GM19395 (cell line): ENCODE data around the gene B3GNT5.
A peak's percentile ranks its signal among the peaks of the same experiment; 100 is the strongest.

Source experiments
- ATAC-seq: cut with Tn5 transposase; IDR thresholded peaks from one replicate; pipeline ENCODE4 v1.9.1; 2021; ENCODE audit warnings: mild to moderate bottlenecking, moderate library complexity; ENCODE audit not compliant: unreplicated experiment

B3GNT5 gene

DNA sequence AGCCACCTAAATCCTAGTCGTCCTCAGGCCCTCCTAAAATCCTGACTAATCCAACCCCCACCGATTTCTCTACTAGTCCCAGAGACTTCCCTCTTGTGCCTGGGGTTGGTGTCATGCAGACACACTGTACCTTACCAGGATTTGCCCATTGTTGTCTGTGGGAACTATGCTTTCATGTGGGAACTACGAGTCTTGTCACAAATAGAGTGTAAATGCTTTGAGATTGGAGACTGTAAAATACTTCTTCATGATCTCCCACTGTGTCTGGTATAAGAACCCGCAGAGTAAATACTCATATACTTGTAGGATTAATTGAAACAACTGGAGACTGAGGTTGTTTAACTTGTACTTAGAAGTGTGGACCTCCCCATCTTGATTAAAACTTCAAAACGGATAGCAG lies 11.2 kb downstream of the B3GNT5 start:
- ATAC-seq, result no peak

DNA sequence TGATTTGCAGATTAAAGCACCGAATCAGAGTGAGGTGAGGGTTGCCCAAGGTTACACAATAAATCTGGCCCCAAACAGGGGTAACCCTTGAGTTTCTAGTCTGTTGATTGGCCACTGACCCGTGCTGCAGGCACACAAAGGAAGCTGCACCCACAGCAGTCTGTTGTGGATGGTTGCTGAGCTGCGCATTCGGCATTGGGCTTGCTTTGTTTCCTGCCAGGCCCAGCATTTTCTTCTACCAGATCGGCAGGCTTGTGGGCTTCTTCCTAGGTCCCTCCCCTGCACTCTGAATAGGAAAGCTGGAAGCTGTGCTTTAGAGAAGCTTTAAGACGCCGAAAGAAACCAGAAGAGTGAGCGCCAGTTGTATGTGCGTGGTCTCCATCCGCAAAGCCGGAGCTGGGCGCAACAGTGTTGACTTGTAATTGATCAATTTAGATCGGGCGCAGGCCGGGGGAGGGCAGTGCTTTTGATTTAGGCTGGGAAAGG lies 12.1 kb downstream of the B3GNT5 start:
- no peak for ATAC-seq

GRCh38 chr3:183265834-183266417 lies 12.9 kb downstream of the B3GNT5 start:
- no peak for ATAC-seq

GRCh38 chr3:183266454-183266853 lies 13.4 kb downstream of the B3GNT5 start:
- ATAC-seq, result no peak

DNA sequence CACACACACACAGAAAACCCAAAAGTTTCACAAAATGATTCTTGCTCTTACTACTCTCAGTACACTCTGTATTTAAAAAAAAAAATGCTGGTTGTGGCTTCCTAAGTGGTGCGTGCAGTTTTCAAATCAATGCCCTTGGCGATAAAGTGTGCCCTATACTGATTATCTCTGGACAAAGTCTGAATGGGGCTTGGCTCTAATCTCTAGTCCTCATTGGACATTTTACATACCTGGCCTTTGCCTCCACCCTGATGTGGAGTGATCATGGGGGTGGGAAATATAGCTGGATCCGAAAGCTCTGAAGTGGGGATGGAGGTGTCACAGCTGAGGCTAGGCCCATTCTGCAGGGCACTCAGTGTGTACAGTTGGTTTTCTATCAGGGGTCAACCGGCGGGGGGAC lies 14.1 kb downstream of the B3GNT5 start:
- no peak for ATAC-seq

- no peak for ATAC-seq
Measured at GRCh38 chr3:183268366-183268765, 15.3 kb downstream of the B3GNT5 start.

DNA sequence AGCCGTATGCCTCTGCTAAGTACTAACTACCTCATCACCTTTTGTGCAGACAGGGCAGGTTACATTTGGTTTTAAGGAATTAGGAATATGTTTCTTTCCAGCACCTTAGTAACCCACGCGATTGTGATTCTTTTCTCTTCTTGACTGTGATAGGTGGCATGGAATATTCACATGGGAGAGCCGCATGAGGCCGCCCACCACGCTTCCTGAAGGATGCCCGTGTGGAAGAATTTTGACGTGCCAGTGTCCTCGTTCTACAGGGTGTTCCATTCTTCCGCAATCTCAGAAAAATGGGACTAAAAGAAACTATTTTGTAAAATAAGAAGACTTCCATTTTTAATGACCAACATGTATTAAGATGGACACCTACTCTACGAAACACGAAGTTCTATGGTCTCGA lies 16.3 kb downstream of the B3GNT5 start:
- no peak for ATAC-seq

DNA sequence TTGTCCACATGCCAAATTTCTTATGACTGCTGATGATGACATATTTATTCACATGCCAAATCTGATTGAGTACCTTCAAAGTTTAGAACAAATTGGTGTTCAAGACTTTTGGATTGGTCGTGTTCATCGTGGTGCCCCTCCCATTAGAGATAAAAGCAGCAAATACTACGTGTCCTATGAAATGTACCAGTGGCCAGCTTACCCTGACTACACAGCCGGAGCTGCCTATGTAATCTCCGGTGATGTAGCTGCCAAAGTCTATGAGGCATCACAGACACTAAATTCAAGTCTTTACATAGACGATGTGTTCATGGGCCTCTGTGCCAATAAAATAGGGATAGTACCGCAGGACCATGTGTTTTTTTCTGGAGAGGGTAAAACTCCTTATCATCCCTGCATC lies 17.3 kb downstream of the B3GNT5 start:
- no peak for ATAC-seq

- no peak for ATAC-seq
Measured at GRCh38 chr3:183272142-183272541, 19.1 kb downstream of the B3GNT5 start.

GRCh38 chr3:183272791-183273190 lies 19.7 kb downstream of the B3GNT5 start:
- ATAC-seq, result no peak

- no peak for ATAC-seq
Measured at GRCh38 chr3:183274609-183275008, 21.6 kb downstream of the B3GNT5 start.

DNA sequence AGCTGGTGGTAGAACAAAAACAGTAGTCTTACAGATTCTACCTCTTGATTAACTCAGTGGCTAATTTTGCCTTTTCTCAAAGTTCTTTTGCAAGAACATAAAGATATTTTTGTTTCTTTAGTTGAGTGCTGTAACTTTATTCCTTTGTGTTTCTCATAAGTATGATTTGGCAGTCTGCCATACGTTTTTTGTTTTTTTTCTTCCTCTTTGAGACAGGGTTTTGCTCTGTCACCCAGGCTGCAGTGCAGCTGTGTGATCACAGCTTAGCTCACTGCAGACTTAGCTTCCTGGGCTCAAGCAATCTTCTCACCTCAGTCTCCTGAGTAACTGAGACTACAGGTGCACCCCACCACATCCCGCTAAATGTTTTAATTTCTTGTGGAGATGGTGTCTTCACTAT lies 22.4 kb downstream of the B3GNT5 start:
- no peak for ATAC-seq

DNA sequence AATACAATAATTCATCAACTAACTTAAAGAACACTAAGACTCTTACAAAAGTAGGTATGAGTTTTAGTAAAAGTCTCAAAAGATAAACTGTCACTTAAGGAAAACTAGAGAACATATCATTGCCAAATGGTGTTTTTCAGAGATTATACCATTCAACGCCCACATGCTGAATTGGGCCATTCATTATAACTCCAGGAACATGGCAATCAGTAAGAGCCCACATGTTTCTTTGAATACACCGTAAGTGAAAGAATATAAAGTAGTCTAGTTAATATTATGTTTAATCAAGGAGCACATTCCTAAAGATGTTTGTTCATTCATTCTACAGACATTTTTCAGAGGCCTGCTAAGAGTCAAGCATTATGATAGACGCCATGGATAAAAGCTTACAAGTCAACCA lies 22.9 kb downstream of the B3GNT5 start:
- no peak for ATAC-seq

DNA sequence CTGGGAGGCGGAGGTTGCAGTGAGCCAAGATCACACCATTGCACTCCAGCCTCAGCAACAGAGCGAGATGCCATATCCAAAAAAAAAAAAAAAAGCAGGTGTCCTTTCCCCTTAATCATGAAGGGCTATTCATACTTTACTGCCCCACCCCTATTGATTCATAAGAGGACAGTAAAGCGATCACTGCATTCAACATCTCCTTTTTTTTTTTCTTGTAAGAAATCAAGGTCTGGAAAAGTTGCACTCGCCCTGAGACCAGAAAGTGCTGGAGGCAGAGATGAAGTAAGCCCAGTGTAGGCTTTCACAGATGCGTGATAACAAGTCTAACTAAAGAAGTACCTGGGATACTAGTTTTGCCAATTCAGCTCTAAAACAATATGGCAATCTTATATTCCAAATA lies 24.2 kb downstream of the B3GNT5 start:
- ATAC-seq, result no peak

DNA sequence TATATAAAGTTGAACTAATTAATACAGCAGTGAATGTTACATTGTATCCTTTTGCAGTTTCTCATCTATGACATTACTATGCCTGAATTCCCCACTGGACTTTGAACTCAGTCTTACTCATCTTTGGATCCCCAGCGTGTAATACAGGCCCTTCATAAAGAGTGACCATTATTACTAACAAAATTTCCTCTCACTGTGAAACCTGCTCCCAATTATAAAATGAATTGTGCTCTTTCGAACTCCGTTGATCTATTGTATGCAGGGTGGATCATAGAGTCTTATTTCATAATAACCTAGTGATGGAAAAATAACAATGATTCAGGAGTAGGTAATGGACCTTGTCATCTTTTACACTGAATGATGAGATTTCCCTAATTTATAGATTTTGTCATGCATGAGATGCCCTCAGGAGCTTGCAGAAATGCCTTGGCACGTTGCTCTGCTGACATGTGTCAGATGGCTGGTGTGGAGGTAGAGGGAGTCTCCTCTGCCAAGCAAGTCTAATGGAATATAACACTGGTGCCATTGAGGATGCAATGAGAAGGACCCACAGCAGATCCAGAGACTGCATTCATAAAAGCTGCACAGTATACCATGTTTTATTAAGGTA lies 25.5 kb downstream of the B3GNT5 start:
- no peak for ATAC-seq

DNA sequence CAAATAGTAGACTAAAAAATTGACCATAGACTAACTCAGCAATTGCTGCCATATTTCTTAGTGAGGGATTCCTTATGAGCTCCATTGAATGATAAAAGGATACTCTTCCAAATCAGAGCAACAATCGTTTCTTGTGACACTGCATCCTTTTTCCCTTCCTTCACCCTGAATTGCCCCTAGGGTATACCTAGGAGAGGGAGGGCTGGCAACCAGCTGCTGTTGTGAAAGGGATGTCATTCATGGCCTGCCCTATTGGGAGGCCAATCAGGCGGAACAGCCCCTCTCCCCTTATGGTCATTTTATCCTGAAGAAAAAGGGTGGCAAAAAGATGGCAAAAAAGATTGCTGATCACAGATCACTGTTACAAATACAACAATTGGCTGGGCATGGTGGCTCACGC lies 26.3 kb downstream of the B3GNT5 start:
- ATAC-seq, result no peak

DNA sequence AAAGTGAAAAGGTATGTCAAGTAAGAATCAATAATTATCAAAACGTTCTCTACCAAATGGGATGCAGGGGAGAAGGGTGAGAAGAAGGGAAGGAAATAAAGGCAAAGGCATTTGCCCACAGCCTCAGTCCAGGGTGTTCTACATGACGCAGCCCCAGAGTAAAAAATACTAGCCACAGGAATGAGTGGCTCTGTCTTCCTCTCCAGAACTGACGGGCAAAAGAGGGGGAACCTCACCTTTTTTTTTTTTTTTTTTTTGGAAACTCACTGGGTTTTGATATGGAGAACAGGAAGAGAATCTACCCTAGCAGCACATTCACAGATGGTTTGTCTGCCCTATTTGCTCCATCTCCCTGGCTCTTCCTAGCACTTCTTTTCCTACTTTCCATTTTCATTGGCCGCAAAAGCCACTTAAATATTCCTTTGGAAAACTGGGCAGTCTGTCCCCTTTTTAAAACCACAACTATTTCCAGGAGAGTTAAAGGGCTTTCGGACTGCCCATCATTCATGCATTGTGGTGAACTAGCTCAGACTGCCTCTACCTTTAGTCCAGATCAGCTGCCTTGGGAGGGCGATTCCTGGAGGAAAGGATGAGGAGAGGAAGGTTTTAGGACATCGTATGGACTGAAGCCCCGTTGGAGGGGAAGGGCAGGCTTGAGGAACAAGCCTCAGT lies 28.2 kb downstream of the B3GNT5 start:
- no peak for ATAC-seq

DNA sequence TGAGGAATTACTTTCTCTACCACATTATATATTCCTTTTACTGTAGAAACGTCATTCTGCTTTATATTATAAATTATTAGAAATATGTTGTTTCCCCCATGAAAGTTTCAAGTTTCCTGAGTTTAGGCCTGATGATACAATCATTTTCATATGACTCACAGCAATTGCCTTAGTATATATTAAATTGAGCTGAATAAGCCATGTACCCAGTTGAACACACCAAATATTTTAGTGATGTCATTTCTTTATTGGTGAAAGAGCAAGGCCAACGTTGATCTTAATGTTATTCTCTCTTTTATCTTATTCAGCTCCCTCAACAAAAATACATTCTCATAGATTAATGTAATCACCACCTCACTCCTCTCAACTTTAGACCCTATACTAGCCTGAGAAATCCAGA lies 30.8 kb downstream of the B3GNT5 start:
- ATAC-seq, result no peak

GRCh38 chr3:183284570-183284969 lies 31.5 kb downstream of the B3GNT5 start:
- ATAC-seq, result no peak

DNA sequence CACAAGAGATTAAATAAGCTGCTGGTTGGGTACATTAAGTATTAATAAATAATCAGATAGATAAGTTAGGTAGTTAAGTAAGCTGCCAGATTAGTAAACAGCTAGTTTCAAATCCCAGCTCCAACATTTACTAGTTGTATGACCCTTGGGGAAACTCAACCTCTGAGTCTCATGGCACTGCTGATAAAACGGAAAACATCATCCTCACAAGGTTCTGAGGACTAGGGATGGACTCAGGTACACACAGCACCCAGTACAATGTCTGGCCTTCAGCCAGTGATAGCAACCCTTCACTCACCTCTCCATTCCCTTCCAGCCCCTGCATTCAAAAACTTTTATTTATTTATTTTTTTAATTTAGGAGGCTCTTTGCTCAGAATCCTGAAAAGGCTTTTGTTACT lies 32.3 kb downstream of the B3GNT5 start:
- ATAC-seq, result no peak

DNA sequence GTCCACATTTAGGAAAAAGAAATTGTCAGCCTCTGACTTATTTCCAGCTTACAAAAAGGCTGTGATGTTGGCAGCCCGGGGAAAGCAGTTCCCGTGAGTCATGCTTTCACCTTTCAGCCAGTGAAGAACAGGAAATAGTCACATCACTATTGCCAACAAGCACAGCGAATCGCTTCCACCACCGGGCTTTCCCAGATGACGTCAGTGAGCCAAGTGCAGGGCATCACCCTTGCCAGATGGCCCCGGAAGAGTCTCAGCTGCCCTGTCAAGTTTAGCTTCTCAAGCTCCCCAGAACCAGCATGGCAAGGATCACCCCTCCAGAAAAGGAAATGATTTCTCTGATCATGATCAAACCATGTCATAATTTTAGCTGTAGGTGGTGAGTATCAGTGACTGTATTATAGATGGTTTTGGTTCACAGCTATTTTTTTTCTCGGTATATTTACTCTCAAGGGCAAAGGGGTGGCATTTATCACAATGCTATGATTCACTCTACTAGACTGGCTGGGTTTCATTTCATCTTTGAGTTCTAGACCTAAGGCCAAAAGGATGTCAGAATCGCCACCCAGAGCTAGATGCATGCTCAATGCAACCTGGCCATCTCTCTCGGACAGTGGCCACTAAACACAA lies 32.9 kb downstream of the B3GNT5 start:
- ATAC-seq, result peak; percentile 97
